Thyroid gland (tissue), 4 donors: Measurements from ENCODE around the gene NAXE.

Experiments used
- POLR2A ChIP-seq, 2 donors: fragments of 450-650 bp; IDR thresholded peaks; one replicate each; pipeline ENCODE4 v1.6.1; 2017; ENCODE audit warnings: antibody characterized with exemption in 2 of 2, mild to moderate bottlenecking in 2 of 2, moderate library complexity in 1 of 2
- TF ChIP-seq, protein P1 (sequence below), 6 experiments: fragments of 200-600 bp in 3 of 6; fragments of 450-650 bp in 3 of 6; sonication (generic) in 3 of 6; IDR thresholded peaks; one replicate each; pipeline ENCODE4 v1.5.1; 2016 to 2019; ENCODE audit warnings: antibody characterized with exemption in 6 of 6, mild to moderate bottlenecking in 2 of 6, inconsistent platforms in 1 of 6, moderate library complexity in 1 of 6

DNA sequence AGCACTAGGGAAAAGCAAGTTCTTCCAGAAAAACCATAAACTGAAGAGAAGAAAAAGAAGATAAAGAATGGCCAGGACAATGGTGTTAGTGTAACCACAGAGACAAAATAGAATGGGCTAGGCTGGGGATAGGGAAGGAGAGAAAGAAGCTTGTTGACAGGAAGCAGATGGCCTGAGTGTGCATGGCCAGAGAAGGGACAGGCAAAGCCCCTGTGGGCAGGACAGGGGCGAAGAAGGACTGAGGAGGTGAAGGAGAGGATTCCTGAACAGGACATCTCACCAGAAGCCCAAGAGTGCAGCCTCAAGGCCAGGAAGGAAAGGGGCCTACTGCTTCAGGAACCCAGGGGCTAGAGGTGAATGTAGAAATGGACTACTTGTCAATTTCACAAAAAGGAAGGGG lies 48.5 kb upstream of the NAXE start:
- TF ChIP-seq, protein P1, sequence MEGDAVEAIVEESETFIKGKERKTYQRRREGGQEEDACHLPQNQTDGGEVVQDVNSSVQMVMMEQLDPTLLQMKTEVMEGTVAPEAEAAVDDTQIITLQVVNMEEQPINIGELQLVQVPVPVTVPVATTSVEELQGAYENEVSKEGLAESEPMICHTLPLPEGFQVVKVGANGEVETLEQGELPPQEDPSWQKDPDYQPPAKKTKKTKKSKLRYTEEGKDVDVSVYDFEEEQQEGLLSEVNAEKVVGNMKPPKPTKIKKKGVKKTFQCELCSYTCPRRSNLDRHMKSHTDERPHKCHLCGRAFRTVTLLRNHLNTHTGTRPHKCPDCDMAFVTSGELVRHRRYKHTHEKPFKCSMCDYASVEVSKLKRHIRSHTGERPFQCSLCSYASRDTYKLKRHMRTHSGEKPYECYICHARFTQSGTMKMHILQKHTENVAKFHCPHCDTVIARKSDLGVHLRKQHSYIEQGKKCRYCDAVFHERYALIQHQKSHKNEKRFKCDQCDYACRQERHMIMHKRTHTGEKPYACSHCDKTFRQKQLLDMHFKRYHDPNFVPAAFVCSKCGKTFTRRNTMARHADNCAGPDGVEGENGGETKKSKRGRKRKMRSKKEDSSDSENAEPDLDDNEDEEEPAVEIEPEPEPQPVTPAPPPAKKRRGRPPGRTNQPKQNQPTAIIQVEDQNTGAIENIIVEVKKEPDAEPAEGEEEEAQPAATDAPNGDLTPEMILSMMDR (IDR thresholded peaks at IDR 0.05): no peak
- no peak for TF ChIP-seq POLR2A (IDR thresholded peaks at IDR 0.05)
